ENCODE data around the gene DIDO1. TPM values are rescaled to one million over a fixed set of nuclear protein-coding genes. Genes with fewer than 3 reads are reported as not detected.

The DIDO1 gene
- total RNA-seq, 2 donors from 2014 or later, result 53.5 to 68.3 TPM

GRCh38 chr20:62886709-62887058 is 39.6 kb downstream of the DIDO1 start:
- Mint-ChIP-seq H3K27me3 (ENCODE audit: insufficient read depth) (no peaks in the 10 kb centered on the region), H3K36me3 (ENCODE audit: low read depth) (peaks cover 61% of the 10 kb centered on the region), H3K4me3 (no peak overlapping the region), H3K4me1 (no peaks in the 10 kb centered on the region), H3K27ac (peak overlapping the region; percentile 41), H3K9me3 (no peaks in the 10 kb centered on the region)
- H3K27me3 ChIP-seq (ENCODE audit: control insufficient read depth, insufficient read depth, low read length, poor library complexity, severe bottlenecking), result no peaks in the 10 kb centered on the region
- H3K36me3 ChIP-seq (ENCODE audit: control insufficient read depth, insufficient read depth, low read length), result peaks cover 65% of the 10 kb centered on the region
- no peak for DNase-seq
- no peaks in the 10 kb centered on the region for H3K4me1 ChIP-seq (ENCODE audit: control insufficient read depth, insufficient read depth, low read length)
- no peak overlapping the region for H3K4me3 ChIP-seq (ENCODE audit: low read length)
- 95% methylated on average over 6 of the region's 7 CpGs; no CpG with 5 or more reads in 1 of the 2 experiments for WGBS, 2 experiments (ENCODE audit: insufficient coverage in 1 of 2, insufficient read length in 1 of 2)
- H3K9me3 ChIP-seq (ENCODE audit: control insufficient read depth, low read length), result no peaks in the 10 kb centered on the region
- no peak overlapping the region for H3K27ac ChIP-seq (ENCODE audit: low read depth, low read length)
- no peak for TF ChIP-seq CTCF (conservative IDR thresholded peaks at IDR 0.05)
- no peak overlapping the region for H3K9ac ChIP-seq (ENCODE audit: extremely low read depth, low read length, poor library complexity, severe bottlenecking)

GRCh38 chr20:62885896-62886708 is 40.2 kb downstream of the DIDO1 start:
- no peak overlapping the region for H3K4me3 ChIP-seq (ENCODE audit: low read length)
- H3K4me1 Mint-ChIP-seq, result no peaks in the 10 kb centered on the region
- no peak overlapping the region for H3K9ac ChIP-seq (ENCODE audit: extremely low read depth, low read length, poor library complexity, severe bottlenecking)
- no peak overlapping the region for H3K27ac ChIP-seq (ENCODE audit: low read depth, low read length)
- H3K27me3 Mint-ChIP-seq (ENCODE audit: insufficient read depth), result no peaks in the 10 kb centered on the region
- peak overlapping the region; percentile 41 for H3K27ac Mint-ChIP-seq
- H3K27me3 ChIP-seq (ENCODE audit: control insufficient read depth, insufficient read depth, low read length, poor library complexity, severe bottlenecking), result no peaks in the 10 kb centered on the region
- H3K36me3 Mint-ChIP-seq (ENCODE audit: low read depth), result peaks cover 60% of the 10 kb centered on the region
- no peaks in the 10 kb centered on the region for H3K9me3 Mint-ChIP-seq
- no peaks in the 10 kb centered on the region for H3K9me3 ChIP-seq (ENCODE audit: control insufficient read depth, low read length)
- H3K36me3 ChIP-seq (ENCODE audit: control insufficient read depth, insufficient read depth, low read length), result peaks cover 59% of the 10 kb centered on the region
- no peak overlapping the region for H3K4me3 Mint-ChIP-seq
- WGBS, 2 experiments (ENCODE audit: insufficient coverage in 1 of 2, insufficient read length in 1 of 2), result 93 to 97% methylated on average over 17 to 23 of the region's 23 CpGs
- DNase-seq, result no peak
- TF ChIP-seq CTCF (conservative IDR thresholded peaks at IDR 0.05), result no peak
- no peaks in the 10 kb centered on the region for H3K4me1 ChIP-seq (ENCODE audit: control insufficient read depth, insufficient read depth, low read length)

- TF ChIP-seq CTCF (conservative IDR thresholded peaks at IDR 0.05), result no peak
- H3K4me1 ChIP-seq (ENCODE audit: control insufficient read depth, insufficient read depth, low read length), result no peaks in the 10 kb centered on the region
- WGBS, 2 experiments (ENCODE audit: insufficient coverage in 1 of 2, insufficient read length in 1 of 2), result 91 to 94% methylated on average over 16 to 20 of the region's 20 CpGs
- Mint-ChIP-seq H3K27ac (peak overlapping the region; percentile 70), H3K4me1 (no peaks in the 10 kb centered on the region), H3K27me3 (ENCODE audit: insufficient read depth) (no peaks in the 10 kb centered on the region), H3K36me3 (ENCODE audit: low read depth) (peaks cover 52% of the 10 kb centered on the region), H3K9me3 (no peaks in the 10 kb centered on the region), H3K4me3 (no peak overlapping the region)
- no peaks in the 10 kb centered on the region for H3K27me3 ChIP-seq (ENCODE audit: control insufficient read depth, insufficient read depth, low read length, poor library complexity, severe bottlenecking)
- H3K4me3 ChIP-seq (ENCODE audit: low read length), result no peak overlapping the region
- H3K9me3 ChIP-seq (ENCODE audit: control insufficient read depth, low read length), result no peaks in the 10 kb centered on the region
- H3K9ac ChIP-seq (ENCODE audit: extremely low read depth, low read length, poor library complexity, severe bottlenecking), result no peak overlapping the region
- peaks cover 51% of the 10 kb centered on the region for H3K36me3 ChIP-seq (ENCODE audit: control insufficient read depth, insufficient read depth, low read length)
- peak overlapping the region; percentile 1 for H3K27ac ChIP-seq (ENCODE audit: low read depth, low read length)
- no peak for DNase-seq
Measured at GRCh38 chr20:62885046-62885895, 41.0 kb downstream of the DIDO1 start.
